ENCODE results near the gene AMIGO2. TPM values are rescaled to one million over a fixed set of nuclear protein-coding genes. Genes with fewer than 3 reads are reported as not detected.
"Not testable (repeated sequence)": the region's sequence is repeated elsewhere in the genome, so short reads cannot be mapped to it uniquely, and the experiment has no call there.

AMIGO2 gene
- total RNA-seq, 1 donor from 2014 or later, result 16.9 TPM

GRCh38 chr12:47121146-47121545 lies 41.4 kb upstream of the AMIGO2 start:
- no peak for TF ChIP-seq CTCF (IDR thresholded peaks at IDR 0.05)
- Mint-ChIP-seq H3K4me3 (ENCODE audit: unreplicated experiment) (no peak overlapping the region), H3K27ac (ENCODE audit: unreplicated experiment) (peak overlapping the region; percentile 70), H3K4me1 (ENCODE audit: unreplicated experiment) (peaks cover 19% of the 10 kb centered on the region), H3K27me3 (ENCODE audit: unreplicated experiment) (no peaks in the 10 kb centered on the region), H3K36me3 (ENCODE audit: unreplicated experiment) (no peaks in the 10 kb centered on the region), H3K9me3 (ENCODE audit: unreplicated experiment) (peaks cover 4% of the 10 kb centered on the region)
- no peak for DNase-seq (ENCODE audit: extremely low spot score, unreplicated experiment)

GRCh38 chr12:47120736-47121135 lies 41.0 kb upstream of the AMIGO2 start:
- Mint-ChIP-seq H3K27ac (ENCODE audit: unreplicated experiment) (peak overlapping the region; percentile 70), H3K4me3 (ENCODE audit: unreplicated experiment) (no peak overlapping the region), H3K36me3 (ENCODE audit: unreplicated experiment) (no peaks in the 10 kb centered on the region), H3K9me3 (ENCODE audit: unreplicated experiment) (peaks cover 4% of the 10 kb centered on the region), H3K4me1 (ENCODE audit: unreplicated experiment) (peaks cover 19% of the 10 kb centered on the region), H3K27me3 (ENCODE audit: unreplicated experiment) (no peaks in the 10 kb centered on the region)
- no peak for TF ChIP-seq CTCF (IDR thresholded peaks at IDR 0.05)
- DNase-seq (ENCODE audit: extremely low spot score, unreplicated experiment), result no peak

- H3K4me3 Mint-ChIP-seq (ENCODE audit: unreplicated experiment); DNase-seq (ENCODE audit: extremely low spot score, unreplicated experiment); H3K36me3 Mint-ChIP-seq (ENCODE audit: unreplicated experiment); H3K9me3 Mint-ChIP-seq (ENCODE audit: unreplicated experiment); H3K27ac Mint-ChIP-seq (ENCODE audit: unreplicated experiment); H3K27me3 Mint-ChIP-seq (ENCODE audit: unreplicated experiment): not testable (repeated sequence)
- peaks cover 13% of the 10 kb centered on the region for H3K4me1 Mint-ChIP-seq (ENCODE audit: unreplicated experiment)
These were observed 37.5 kb upstream of the AMIGO2 start for GRCh38 chr12:47117305-47117704.

- Mint-ChIP-seq H3K4me3 (ENCODE audit: unreplicated experiment) (no peak overlapping the region), H3K9me3 (ENCODE audit: unreplicated experiment) (no peaks in the 10 kb centered on the region), H3K36me3 (ENCODE audit: unreplicated experiment) (peaks cover 6% of the 10 kb centered on the region), H3K4me1 (ENCODE audit: unreplicated experiment) (peaks cover 3% of the 10 kb centered on the region), H3K27me3 (ENCODE audit: unreplicated experiment) (no peaks in the 10 kb centered on the region), H3K27ac (ENCODE audit: unreplicated experiment) (no peak overlapping the region)
- TF ChIP-seq CTCF (IDR thresholded peaks at IDR 0.05), result no peak
- no peak for DNase-seq (ENCODE audit: extremely low spot score, unreplicated experiment)
These were observed 34.7 kb upstream of the AMIGO2 start for GRCh38 chr12:47114481-47114892.

- Mint-ChIP-seq H3K4me3 (ENCODE audit: unreplicated experiment) (no peak overlapping the region), H3K27ac (ENCODE audit: unreplicated experiment) (no peak overlapping the region), H3K4me1 (ENCODE audit: unreplicated experiment) (peaks cover 5% of the 10 kb centered on the region), H3K36me3 (ENCODE audit: unreplicated experiment) (peaks cover 6% of the 10 kb centered on the region), H3K27me3 (ENCODE audit: unreplicated experiment) (no peaks in the 10 kb centered on the region), H3K9me3 (ENCODE audit: unreplicated experiment) (no peaks in the 10 kb centered on the region)
- no peak for TF ChIP-seq CTCF (IDR thresholded peaks at IDR 0.05)
- no peak for DNase-seq (ENCODE audit: extremely low spot score, unreplicated experiment)
These were observed 32.9 kb upstream of the AMIGO2 start for GRCh38 chr12:47112679-47113078.

GRCh38 chr12:47111854-47112253 lies 32.1 kb upstream of the AMIGO2 start:
- H3K36me3 Mint-ChIP-seq (ENCODE audit: unreplicated experiment), result peaks cover 8% of the 10 kb centered on the region
- peaks cover 5% of the 10 kb centered on the region for H3K4me1 Mint-ChIP-seq (ENCODE audit: unreplicated experiment)
- DNase-seq (ENCODE audit: extremely low spot score, unreplicated experiment), result no peak
- no peak for TF ChIP-seq CTCF (IDR thresholded peaks at IDR 0.05)
- H3K4me3 Mint-ChIP-seq (ENCODE audit: unreplicated experiment), result no peak overlapping the region
- no peaks in the 10 kb centered on the region for H3K27me3 Mint-ChIP-seq (ENCODE audit: unreplicated experiment)
- H3K9me3 Mint-ChIP-seq (ENCODE audit: unreplicated experiment), result no peaks in the 10 kb centered on the region
- no peak overlapping the region for H3K27ac Mint-ChIP-seq (ENCODE audit: unreplicated experiment)
